K562 (cell line): ENCODE results near the gene TLE3. TPM values are rescaled to one million over a fixed set of nuclear protein-coding genes. Genes with fewer than 3 reads are reported as not detected.

Source experiments
- CC2D1A ChIP-seq: fragments of 450-650 bp; IDR thresholded peaks from 2 replicates; pipeline ENCODE4 v1.6.1; 2017; ENCODE audit warnings: mild to moderate bottlenecking
- CEBPG ChIP-seq, 3 experiments: fragments of 200-800 bp in 1 of 3; sonication (Bioruptor generic) in 1 of 3; sonication (generic) in 1 of 3; formaldehyde crosslinking in 1 of 3; IDR thresholded peaks in 2 of 3; conservative IDR thresholded peaks in 1 of 3; 2 replicates each; pipeline versions ENCODE4 v1.6.1 to v1.8.0; 2016 to 2022; ENCODE audit warnings: missing compliant biosample characterization in 2 of 3, missing genetic modification characterization in 2 of 3, mild to moderate bottlenecking in 1 of 3, missing genetic modification reagents in 1 of 3
- CREB3 ChIP-seq: fragments of 450-650 bp; conservative IDR thresholded peaks from 2 replicates; pipeline ENCODE4 v1.6.1; 2016; ENCODE audit warnings: missing genetic modification characterization, low read depth, mild to moderate bottlenecking, missing compliant biosample characterization, moderate library complexity
- DIDO1 ChIP-seq: fragments of 450-650 bp; IDR thresholded peaks from 2 replicates; pipeline ENCODE4 v1.6.1; 2016; ENCODE audit warnings: low read depth, missing biosample characterization, missing genetic modification characterization
- ELK3 ChIP-seq: fragments of 450-650 bp; formaldehyde crosslinking; IDR thresholded peaks from 2 replicates; pipeline ENCODE4 v1.4.0; 2020; ENCODE audit warnings: mild to moderate bottlenecking
- GATAD2A ChIP-seq: fragments of 450-650 bp; IDR thresholded peaks from 2 replicates; pipeline ENCODE4 v1.6.1; 2017
- HDAC2 ChIP-seq: fragments of 450-650 bp; IDR thresholded peaks from 2 replicates; pipeline ENCODE4 v1.6.1; 2016; ENCODE audit warnings: mild to moderate bottlenecking
- HES1 ChIP-seq: fragments of 450-650 bp; IDR thresholded peaks from 2 replicates; pipeline ENCODE4 v1.6.1; 2016; ENCODE audit warnings: low read depth, mild to moderate bottlenecking, moderate library complexity
- HIVEP1 ChIP-seq: fragments of 250-450 bp; sonication (Bioruptor Pico); IDR thresholded peaks from 2 replicates; pipeline ENCODE4 v1.4.0; 2020; ENCODE audit warnings: mild to moderate bottlenecking
- KDM5B ChIP-seq: fragments of 200-600 bp; sonication (generic); IDR thresholded peaks from 2 replicates; pipeline ENCODE4 v1.6.1; 2012; ENCODE audit warnings: low read depth, mild to moderate bottlenecking, moderate library complexity, low read length, control low read depth, inconsistent platforms; ENCODE audit not compliant: insufficient replicate concordance
- LEF1 ChIP-seq: fragments of 450-650 bp; IDR thresholded peaks from 2 replicates; pipeline ENCODE4 v1.6.1; 2016; ENCODE audit warnings: mild to moderate bottlenecking
- PCBP1 ChIP-seq: fragments of 200-400 bp; formaldehyde crosslinking; IDR thresholded peaks from 2 replicates; pipeline ENCODE4 v1.6.1; 2018; ENCODE audit warnings: mild to moderate bottlenecking, low read depth, low read length; ENCODE audit not compliant: poor library complexity, severe bottlenecking
- RBM17 ChIP-seq: fragments of 200-400 bp; formaldehyde crosslinking; IDR thresholded peaks from 2 replicates; pipeline ENCODE4 v1.6.1; 2017; ENCODE audit warnings: low read depth, mild to moderate bottlenecking, low read length, borderline replicate concordance
- SNRNP70 ChIP-seq: fragments of 200-400 bp; formaldehyde crosslinking; optimal IDR thresholded peaks from 2 replicates; pipeline ENCODE3; 2017; ENCODE audit warnings: low read depth, low read length
- SP2 ChIP-seq: IDR thresholded peaks from 2 replicates; pipeline ENCODE4 v1.6.1; 2011; ENCODE audit warnings: mild to moderate bottlenecking, low read depth, low read length, moderate library complexity; ENCODE audit not compliant: poor library complexity, severe bottlenecking; ENCODE audit errors: extremely low read depth
- SUPT5H ChIP-seq: fragments of 450-650 bp; IDR thresholded peaks from 2 replicates; pipeline ENCODE4 v1.6.1; 2016
- TOE1 ChIP-seq, 2 experiments: fragments of 450-650 bp in 1 of 2; sonication (generic) in 1 of 2; formaldehyde crosslinking in 1 of 2; IDR thresholded peaks; 2 replicates each; pipeline versions ENCODE4 v1.7.1 to v1.8.0; 2016 to 2022; ENCODE audit warnings: borderline replicate concordance in 2 of 2, mild to moderate bottlenecking in 2 of 2, antibody characterized with exemption in 1 of 2, inconsistent platforms in 1 of 2, low read depth in 1 of 2, missing genetic modification reagents in 1 of 2, moderate library complexity in 1 of 2
- USF2 ChIP-seq: sonication (generic); formaldehyde crosslinking; IDR thresholded peaks from 2 replicates; pipeline ENCODE4 v1.5.0; 2020; ENCODE audit warnings: missing genetic modification reagents
- ZNF277 ChIP-seq: fragments of 250-450 bp; sonication (Bioruptor Pico); IDR thresholded peaks from 2 replicates; pipeline ENCODE4 v1.8.0; 2022; ENCODE audit warnings: inconsistent platforms, mild to moderate bottlenecking, moderate library complexity, borderline replicate concordance
- ZNF655 ChIP-seq: fragments of 250-450 bp; sonication (Bioruptor Pico); IDR thresholded peaks from 2 replicates; pipeline ENCODE4 v1.5.0; 2021
- polyA plus RNA-seq, 8 experiments: library from polyadenylated mRNA; depleted of rRNA in 4 of 8; stranded (reverse) in 5 of 8; unstranded in 3 of 8; fragments of >200 nt; fragmentation: Nextera tagmentation in 2 of 8; fragmentation: Illumina TruSeq in 1 of 8; extraction: Ambion mirVana in 2 of 8; extraction: Trizol in 1 of 8; gene quantifications; 2 replicates each; pipeline versions ENCODE4 v1.2.1 to v1.2.3, GENCODE V29; 2011 to 2014; ENCODE audit warnings: inconsistent platforms in 1 of 8, missing spikeins in 1 of 8
- total RNA-seq, 7 experiments: library from RNA; depleted of rRNA in 6 of 7; stranded (reverse); fragments of >200 nt in 6 of 7; fragmentation: Illumina TruSeq in 2 of 7; extraction: Trizol in 2 of 7; gene quantifications; 2 replicates each; pipeline versions ENCODE4 v1.2.1 to v1.2.3, GENCODE V29; 2011 to 2021; ENCODE audit warnings: low replicate concordance in 1 of 7

The TLE3 gene
- total and polyA plus RNA-seq, 9 of the 15 experiments (the other 6 are each of a cell fraction or from before 2014, with no cell fraction given): 1.5 to 84.2 (median 14.1) TPM

- TF ChIP-seq PCBP1: no peak
- TF ChIP-seq USF2 (CRISPR knock-in tag): peak; percentile 82
- no peak for TF ChIP-seq SNRNP70
- TF ChIP-seq KDM5B: peak; percentile 79
- peak; percentile 91 for TF ChIP-seq SUPT5H
- no peak for TF ChIP-seq SP2
- TF ChIP-seq ZNF277 (CRISPR knock-in tag): no peak
- no peak for TF ChIP-seq ELK3 (CRISPR knock-in tag)
- TF ChIP-seq TOE1 (IDR thresholded peaks at IDR 0.05; ENCODE audit: borderline replicate concordance): peak; percentile 26; the same call in 1 of the 2 replicates
- TF ChIP-seq TOE1 (CRISPR knock-in tag; IDR thresholded peaks at IDR 0.05; ENCODE audit: borderline replicate concordance, low read depth): no peak
- TF ChIP-seq RBM17: no peak
- TF ChIP-seq DIDO1 (tag): no peak
- TF ChIP-seq CC2D1A: no peak
- TF ChIP-seq HES1: no peak
- no peak for TF ChIP-seq LEF1
- TF ChIP-seq CEBPG (CRISPR knock-in tag; IDR thresholded peaks at IDR 0.05): no peak
- TF ChIP-seq CEBPG (tag; conservative IDR thresholded peaks at IDR 0.05 in 1 of 2, IDR thresholded peaks at IDR 0.05 in 1 of 2): no peak
- TF ChIP-seq HIVEP1 (CRISPR knock-in tag): no peak
- TF ChIP-seq HDAC2: no peak
- TF ChIP-seq CREB3: no peak
- TF ChIP-seq ZNF655 (CRISPR knock-in tag): no peak
- no peak for TF ChIP-seq GATAD2A
Observed at GRCh38 chr15:70099167-70099966, 1.6 kb upstream of the TLE3 start (continued).
